Measurements from ENCODE around the gene SSR3. TPM values are rescaled to one million over a fixed set of nuclear protein-coding genes. Genes with fewer than 3 reads are reported as not detected.
"Not testable (repeated sequence)": the region's sequence is repeated elsewhere in the genome, so short reads cannot be mapped to it uniquely, and the experiment has no call there.

The SSR3 gene
- total RNA-seq, result 125 TPM

DNA sequence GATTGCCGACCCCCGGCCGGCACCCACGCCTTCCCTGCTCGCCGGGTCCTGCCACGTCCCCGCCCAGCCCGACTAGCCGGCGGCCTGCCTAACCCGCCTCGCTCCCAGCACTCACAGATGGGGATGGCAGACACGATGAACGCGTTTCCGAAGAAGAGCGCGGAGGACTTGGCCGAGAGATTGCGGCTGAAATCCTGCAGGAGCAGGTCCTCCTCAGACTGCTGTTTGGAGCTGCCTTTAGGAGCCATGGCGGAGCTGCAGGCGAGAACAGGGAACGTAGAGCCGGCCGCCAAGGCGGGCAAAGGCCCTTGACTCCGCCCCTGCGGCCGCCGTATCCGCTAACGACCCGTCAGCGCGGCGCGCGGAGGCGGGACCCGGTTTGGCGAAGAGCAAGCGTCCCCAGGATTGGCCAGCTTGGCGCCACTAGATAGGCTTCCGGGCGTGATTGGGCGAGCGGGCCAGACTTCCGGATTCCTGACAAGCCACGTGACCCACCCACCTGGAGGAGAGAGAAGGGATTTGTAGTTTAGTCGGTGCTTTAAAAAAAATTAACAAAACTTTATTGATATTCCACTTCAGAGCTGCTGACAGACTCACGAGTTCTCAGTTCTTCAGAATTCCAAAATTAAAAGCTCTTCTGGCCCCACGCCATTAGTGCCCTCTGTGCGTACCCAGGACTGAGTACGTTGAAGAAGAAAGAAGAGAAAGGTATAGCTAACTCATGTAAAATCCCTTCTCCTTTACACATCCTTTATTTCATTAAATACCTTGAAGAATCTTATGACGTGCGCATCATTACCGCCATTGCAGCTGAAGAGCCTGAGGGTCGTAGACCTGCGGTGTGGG, at the start of gene SSR3:
Gene SSR3 (minus strand): TSS at position 276 of the 846 bp plus-strand sequence. CDS start 28 bp downstream, at position 248.
- intact Hi-C loops (cut with DNase I), result loop anchor here (10.0 kb wide), 1 partner anchor 580 kb away; no protein-coding TSS in a partner anchor
- ATAC-seq, result peak; percentile 100

DNA sequence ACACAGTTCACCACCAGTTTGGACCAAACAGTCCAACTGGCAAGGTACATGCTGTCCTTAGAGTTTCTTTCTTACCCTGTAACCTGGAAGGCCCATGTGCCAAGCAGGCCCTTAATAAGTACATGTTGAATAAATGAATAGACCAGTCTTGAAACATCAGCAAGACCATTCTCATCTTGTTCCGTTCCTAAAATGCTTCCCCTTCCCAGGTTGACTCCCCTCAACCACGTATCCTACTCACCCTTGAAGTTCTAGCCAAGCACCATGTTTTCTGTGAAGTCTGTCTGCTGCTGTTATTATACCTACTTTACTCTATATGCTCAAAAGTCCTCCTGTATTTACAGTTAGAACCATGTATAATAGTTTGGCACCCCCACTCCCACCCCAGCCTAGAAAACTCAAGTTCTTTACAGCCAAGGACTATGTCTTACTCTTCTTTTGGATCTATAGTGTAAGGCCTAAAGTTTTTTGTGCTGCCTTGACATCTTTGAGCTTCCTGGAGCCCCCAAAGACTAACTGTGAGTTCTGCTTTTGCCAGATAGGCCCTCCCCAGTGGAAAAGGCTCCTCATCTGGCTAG, 49.2 kb upstream of the SSR3 start:
- intact Hi-C loops (cut with DNase I), result no loop called here
- no peak for ATAC-seq
- no peak for DNase-seq (ENCODE audit: low spot score)

More for the DNA sequence above, at the start of gene SSR3:
- DNase-seq (ENCODE audit: low spot score), result peak; percentile 100

DNA sequence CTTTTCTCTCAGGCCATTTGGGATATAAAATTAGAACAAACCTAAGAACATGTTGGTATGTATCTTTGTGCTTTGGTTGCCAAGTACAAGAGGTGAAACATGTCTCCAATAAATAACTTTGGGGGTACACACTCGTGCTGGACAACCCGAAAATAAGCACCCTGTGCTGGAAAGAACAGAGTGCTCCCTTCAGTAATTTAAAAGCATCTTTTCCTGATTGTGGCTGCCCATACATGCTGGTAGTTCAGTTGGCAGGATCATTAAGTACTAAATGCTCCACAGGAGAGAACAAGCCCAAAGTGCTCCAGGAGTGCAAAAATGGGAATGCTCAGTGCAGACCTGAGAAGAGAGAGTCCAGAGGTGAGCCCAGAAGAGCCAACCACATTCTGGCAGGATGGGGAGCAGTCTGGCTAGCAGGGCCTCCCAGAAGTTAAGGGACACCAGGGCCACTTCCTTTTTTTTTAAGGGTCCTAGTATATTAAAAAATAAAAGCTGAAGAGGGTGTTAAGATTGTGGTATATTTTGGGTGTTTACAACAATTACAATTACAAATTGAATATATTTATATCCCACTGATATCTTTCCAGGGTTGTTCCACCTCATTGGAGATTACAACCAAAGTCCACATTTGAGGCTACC, 48.6 kb upstream of the SSR3 start:
- ATAC-seq (no peak), DNase-seq (ENCODE audit: low spot score) (no peak)
- intact Hi-C loops (cut with DNase I), result no loop called here

DNA sequence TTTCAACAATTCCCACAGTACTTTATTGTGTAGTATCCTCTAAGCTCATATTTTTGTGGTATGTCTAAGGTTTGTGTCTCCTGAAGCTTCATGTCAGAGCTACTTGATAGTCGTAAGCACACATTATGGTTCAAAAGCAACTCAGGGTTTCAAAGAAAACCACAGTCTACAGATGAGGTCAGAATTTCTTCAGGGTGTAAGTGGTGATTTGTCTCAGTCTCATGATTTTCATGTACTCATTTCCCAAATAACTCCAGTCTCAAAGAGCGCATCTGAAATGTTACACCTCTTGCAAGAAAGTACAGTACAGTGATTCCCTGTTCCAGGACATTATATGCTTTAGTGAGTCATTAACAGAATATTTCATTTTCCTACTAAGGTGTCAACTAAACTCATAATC, 47.5 kb upstream of the SSR3 start:
- intact Hi-C loops (cut with DNase I), result no loop called here
- no peak for ATAC-seq
- no peak for DNase-seq (ENCODE audit: low spot score)

DNA sequence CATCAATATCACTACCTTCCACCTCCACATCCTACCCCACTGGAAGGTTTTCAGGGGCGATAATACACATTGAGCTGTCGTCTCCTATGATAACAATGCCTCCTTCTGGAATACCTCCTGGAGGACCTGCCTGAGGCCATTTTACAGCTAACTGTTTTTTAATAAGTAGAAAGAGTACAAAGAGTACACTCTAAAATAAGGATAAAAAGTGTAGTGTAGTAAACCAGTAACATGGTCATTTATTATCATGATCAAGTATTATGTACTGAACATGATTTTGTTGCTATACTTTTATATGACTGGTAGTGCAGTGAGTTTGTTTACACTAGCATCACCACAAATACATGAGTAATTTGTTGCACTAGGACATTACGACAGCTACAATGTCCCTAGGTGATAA, 46.6 kb upstream of the SSR3 start:
- intact Hi-C loops (cut with DNase I), result no loop called here
- ATAC-seq (no peak), DNase-seq (ENCODE audit: low spot score) (no peak)

DNA sequence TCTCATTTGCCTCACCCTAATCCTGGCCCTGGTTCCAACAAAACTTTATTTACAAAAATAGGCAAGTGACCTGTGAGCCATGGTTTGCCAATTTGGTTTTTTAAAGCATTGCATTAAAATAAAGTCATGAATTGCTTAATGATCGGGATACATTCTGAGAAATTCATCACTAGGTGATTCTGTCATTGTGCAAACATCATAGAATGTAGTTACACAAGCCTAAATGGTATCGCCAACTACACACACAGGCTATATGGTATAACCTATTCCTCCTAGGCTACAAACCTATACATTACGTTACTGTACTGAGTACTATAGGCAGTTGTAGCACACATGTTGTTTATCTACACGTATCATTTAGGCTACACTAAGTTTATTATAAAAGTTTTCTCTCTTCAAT, 45.9 kb upstream of the SSR3 start:
- ATAC-seq, result no peak
- intact Hi-C loops (cut with DNase I), result no loop called here
- no peak for DNase-seq (ENCODE audit: low spot score)

DNA sequence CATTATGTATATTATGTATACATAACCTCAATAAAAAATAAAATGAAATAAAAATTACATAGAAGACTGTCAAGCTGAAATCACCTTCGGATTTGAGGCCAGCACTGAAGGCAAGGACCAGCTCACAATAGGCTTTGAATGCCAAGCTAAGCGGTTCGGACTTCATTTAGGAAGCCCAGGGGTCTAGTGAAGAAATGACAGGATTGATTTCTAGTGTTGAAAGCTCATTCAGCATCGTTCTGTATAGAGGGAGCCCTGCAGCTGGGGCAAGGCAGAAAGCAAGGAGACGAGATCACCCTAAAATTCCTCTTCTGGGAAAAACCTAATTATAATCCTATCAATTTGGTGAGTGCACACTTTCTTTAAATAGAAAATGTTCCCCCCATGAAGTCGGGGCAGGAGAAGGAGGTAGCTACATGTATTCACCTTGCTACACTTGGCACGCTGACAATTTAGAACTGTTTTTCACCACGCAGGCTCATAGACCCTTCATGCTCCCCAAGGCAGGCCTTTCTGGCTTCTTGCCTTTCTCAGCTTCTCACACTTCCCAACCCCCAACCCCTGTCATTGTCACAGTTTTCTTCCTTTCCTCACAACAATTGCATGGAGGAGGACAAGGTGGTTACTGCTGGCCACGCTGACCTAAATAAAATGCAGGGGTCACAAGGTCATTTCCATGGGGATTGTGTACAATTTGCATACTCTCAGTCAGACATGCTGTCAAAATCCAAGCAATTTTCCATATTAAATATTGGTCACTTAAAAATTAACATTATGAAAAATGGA, 44.4 kb upstream of the SSR3 start:
- DNase-seq (ENCODE audit: low spot score) (no peak), ATAC-seq (no peak)
- intact Hi-C loops (cut with DNase I), result no loop called here

DNA sequence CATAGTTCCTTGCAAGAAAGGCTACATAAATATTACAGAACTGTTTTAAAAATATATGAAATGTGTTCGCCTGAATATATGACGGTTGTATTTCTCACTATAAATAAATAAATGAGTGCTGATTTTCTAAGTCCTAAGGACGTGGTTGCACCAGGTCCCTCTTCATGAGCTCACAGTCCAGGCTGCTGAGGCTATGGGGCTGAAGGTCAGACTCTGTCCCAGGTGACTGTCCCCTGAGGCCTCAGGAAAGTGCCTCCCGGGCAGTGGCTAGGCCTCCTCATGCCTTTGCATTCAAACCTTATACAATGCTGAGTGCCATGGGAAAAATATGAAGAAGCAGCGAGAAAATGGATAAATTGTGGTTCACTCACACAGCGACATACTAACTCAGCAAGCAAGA, 43.5 kb upstream of the SSR3 start:
- intact Hi-C loops (cut with DNase I), result no loop called here
- ATAC-seq, result no peak
- DNase-seq (ENCODE audit: low spot score), result no peak

DNA sequence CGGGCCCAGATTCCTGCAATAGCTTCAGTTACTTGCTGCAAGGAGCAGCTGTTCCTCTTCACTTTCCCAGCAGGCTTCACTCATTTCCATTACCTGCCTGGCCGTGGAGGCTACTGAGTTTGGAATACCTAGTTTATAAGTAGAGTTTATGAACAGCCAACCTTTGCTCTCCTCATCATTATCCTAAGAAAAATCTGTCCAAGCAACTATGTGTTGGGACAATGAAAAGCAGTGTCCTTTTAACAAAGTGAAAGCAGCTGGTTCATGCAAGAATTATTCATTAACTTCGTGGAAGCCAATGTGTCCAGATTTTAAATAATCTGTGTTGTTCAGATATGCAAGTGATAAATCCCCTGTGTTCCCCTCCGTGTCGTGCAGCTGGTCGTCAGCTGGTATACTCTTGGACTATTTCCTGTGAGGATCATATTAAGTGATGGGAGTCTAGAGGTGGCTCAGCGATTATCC, 39.3 kb upstream of the SSR3 start:
- ATAC-seq (peak; percentile 59), DNase-seq (ENCODE audit: low spot score) (no peak)
- intact Hi-C loops (cut with DNase I), result no loop called here

DNA sequence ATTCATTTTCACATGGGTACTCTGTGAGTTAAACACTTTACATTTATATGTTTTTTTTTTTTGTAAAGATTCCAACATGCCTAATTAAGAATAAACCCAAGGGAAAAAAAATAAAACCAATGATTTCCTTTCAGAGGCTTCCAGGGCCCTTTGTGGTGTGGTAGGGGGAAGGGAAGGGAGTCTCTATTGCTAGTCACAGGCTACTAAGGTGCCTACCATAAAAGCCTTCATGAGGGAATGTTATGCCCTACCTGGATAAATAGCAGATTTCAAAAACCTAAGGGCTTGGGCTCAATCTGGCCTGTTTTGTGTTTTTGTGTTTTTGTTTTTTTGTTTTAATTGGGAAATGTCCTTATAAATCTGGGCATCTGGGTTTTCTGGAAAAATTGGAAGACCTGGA, 38.9 kb upstream of the SSR3 start:
- DNase-seq (ENCODE audit: low spot score), result no peak
- intact Hi-C loops (cut with DNase I), result no loop called here
- no peak for ATAC-seq

DNA sequence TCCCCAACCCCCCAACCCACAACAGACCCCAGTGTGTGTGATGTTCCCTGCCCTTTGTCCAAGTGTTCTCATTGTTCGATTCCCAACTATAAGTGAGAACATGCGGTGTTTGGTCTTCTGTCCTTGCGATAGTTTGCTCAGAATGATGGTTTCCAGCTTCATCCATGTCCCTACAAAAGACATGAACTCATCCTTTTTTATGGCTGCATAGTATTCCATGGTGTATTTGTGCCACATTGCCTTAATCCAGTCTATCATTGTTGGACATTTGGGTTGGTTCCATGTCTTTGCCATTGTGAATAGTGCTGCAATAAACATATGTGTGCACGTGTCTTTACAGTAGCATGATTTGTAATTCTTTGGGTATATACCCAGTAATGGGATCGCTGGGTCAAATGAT, 34.9 kb upstream of the SSR3 start:
- DNase-seq (ENCODE audit: low spot score); ATAC-seq; intact Hi-C loops (cut with DNase I): not testable (repeated sequence)

DNA sequence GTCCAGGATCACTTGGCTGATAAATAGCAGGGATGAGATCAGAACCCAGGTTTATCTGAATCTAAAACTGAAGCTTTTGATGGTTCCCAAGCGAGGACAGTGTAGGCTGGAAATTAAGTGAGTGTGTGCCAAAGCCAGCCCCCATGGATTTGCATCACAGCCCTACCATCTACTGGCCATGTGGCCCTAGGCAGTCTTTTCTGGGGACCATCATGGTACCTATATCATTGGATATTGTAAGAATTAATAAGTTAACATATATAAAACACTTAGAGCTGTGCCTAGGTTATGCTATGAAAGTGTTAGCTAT, 32.8 kb upstream of the SSR3 start:
- no peak for ATAC-seq
- DNase-seq (ENCODE audit: low spot score), result no peak
- intact Hi-C loops (cut with DNase I), result no loop called here

DNA sequence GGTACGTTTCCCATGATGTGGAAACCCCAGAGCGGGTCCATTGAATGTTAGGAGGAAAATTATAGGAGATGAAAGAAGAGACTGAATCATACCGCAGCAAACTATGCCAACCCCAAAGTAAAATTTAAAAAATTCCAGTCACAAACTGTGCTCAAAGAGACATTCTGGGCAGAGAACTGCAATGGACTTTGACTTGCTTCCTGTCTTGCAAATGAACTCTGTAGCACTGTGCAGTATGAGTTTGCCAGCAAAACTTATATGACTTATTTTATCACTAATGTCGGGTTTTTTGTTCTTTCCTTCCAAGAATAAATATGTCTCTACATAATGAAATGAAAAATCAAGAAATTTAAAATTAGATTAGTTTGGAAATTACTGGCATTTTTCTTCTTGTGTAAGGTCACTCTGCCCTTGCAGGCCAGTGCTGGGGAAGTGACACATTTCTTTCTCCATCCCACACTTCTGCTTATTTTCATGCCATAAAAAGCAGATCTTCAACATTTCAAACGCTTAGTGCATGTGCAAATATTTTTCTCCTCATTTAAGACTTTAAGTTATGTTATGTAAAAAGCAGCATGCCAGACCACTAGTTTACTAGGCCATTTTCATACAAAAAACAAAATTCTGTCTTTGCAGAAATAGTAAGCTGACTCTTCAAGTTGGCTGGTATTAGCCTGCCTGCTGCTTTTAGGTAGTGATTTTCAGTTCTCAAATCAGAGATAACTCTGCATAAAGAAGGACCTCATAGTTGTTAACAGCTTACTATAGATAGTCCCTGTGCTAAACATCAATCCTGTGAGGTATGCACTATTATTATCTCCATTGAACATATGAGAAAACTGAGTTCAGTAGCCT, 32.2 kb upstream of the SSR3 start:
- ATAC-seq (peak; percentile 50), DNase-seq (ENCODE audit: low spot score) (no peak)
- intact Hi-C loops (cut with DNase I), result no loop called here

DNA sequence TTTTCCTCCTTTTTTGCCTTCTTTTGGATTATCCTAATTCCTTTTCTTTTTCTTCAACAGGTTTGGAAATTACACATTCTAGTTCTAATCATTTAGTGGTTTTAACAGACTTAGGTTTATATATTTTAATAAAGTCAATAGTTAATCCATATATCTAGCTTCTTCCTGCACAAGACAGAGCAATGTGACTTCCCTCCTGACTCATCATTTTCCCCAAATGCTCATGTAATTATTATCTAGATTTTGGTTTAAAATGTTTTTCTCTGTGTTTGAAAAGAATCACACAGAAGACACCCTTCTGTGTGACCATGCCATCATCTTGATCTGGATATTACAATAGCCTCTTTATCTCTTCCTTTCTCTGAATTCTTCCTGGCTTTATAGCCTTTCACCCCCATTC, 28.6 kb upstream of the SSR3 start:
- ATAC-seq, result no peak

DNA sequence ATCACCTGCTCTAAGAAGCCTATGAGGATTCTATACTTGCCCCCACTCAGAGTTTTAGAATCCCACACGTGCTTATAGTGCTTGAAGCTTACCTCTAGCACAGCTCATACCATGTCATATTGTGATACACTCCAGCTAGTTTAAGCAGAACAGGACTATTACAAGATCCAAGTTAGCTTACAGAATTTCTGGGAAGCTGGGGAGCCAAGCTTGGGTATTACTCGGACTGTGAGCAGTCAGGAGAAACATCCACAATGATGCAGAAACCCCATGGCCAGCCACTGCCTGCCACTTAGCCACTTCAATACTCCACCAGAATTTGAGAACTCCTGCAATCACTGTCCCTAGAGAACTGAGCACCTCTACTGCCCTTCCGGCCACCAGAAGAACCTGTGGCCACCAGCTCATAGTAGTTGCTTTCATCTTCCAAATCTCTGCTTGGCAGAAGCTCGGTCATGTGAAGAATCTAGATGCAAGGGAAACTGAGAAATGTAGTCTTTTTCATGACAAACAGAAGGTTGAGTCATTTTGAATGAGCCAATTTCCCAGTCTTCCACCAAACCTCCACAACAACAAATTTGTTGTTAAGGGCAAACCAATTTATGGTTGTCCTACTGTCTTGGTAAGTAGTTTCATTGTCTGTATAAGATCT, 27.7 kb upstream of the SSR3 start:
- intact Hi-C loops (cut with DNase I), result no loop called here
- no peak for ATAC-seq

More for the DNA sequence above, 28.6 kb upstream of the SSR3 start:
- no peak for DNase-seq (ENCODE audit: low spot score)
- intact Hi-C loops (cut with DNase I), result no loop called here

DNA sequence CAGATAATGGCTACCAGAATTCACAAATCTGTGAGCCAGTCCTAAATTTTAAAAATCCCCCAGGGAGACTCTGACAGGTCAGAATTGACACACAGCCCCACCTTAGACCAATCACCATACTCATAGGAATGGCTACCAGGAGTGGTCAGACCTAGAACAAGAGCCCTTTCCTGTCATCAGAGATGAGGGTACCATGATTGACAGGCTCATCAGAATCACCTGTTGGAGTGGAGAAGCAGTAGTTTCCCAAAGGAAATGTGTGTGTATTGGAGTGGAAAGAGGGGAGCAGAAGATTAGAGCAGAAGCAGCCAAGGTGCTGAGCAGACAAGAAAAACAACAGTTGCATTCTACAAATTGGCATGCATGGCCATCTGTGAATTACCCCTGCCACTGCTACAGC, 27.0 kb upstream of the SSR3 start:
- intact Hi-C loops (cut with DNase I), result no loop called here
- DNase-seq (ENCODE audit: low spot score) (no peak), ATAC-seq (no peak)

More for the DNA sequence above, 27.7 kb upstream of the SSR3 start:
- no peak for DNase-seq (ENCODE audit: low spot score)

DNA sequence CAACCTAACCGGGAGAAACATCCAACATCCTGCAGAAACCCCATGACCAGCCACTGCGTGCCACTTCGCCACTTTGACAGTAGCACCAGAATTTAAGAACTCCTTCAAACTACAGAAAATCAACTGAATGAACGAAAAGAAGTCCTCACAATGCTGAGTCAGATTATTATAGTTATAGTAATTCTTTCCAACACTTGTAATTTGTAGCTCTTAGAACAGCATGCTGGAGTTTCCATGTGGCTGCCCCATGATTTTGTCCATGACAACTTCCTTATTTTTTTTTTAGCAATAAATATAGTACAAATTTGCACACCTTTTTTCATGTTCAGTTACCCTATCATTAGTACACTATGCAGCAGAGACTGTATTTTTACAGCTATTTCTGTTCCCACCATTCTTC, 26.1 kb upstream of the SSR3 start:
- DNase-seq (ENCODE audit: low spot score) (no peak), ATAC-seq (no peak)
- intact Hi-C loops (cut with DNase I), result no loop called here

DNA sequence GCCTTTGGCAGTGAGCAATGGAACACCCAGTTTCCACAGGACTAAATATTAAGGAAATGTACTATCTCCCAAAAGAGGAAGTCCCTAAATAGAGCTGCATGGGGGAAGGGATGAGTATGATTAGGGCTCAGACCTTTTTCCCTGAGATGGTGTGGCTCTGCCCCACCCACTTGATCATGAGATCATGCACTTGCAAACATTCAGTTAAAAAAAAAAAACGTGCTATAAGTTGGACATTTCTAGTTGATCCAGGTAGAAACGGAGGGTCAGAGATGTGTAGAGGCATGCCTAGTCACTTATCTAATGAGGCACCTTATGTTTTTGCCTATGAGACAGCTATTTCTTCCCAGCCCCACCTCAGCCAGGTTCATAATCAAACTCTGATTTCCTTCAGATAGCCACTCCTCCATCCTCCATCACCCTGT, 24.5 kb upstream of the SSR3 start:
- intact Hi-C loops (cut with DNase I), result no loop called here
- no peak for DNase-seq (ENCODE audit: low spot score)
- ATAC-seq, result peak; percentile 53

Measured in sciatic nerve (tissue), 2 donors.